Measurements from ENCODE around the gene FNIP1. TPM values are rescaled to one million over a fixed set of nuclear protein-coding genes. Genes with fewer than 3 reads are reported as not detected.
"Not testable (repeated sequence)": the region's sequence is repeated elsewhere in the genome, so short reads cannot be mapped to it uniquely, and the experiment has no call there.

Gene FNIP1
- total and polyA plus RNA-seq, 2 of the 13 experiments (the other 11 are each of a cell fraction or from before 2014, with no cell fraction given) = 10.9 to 29.3 TPM

DNA sequence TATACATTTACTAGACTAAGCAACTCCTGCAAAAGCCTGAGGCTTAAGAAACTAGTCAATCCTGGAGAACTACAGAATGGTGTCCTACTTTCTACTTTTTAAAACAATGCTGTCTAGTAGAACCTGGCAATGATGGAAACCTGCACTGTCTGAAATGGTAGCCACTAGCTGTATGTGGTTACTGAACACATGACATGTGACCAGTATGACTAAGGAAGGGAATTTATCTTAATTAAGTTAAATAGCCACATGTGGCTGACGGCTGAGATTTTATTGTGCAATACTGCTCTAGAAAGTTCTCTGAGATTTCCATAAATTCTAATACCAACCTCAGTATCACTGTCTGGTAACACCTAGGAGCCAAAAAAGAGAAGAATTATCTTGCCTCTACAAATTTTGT is 116.9 kb downstream of the FNIP1 start:
- no peak overlapping the region for H3K4me3 ChIP-seq (replicated peaks in 1 of 3; ENCODE audit: insufficient read depth in 1 of 3, low read depth in 2 of 3, low read length in 3 of 3)
- no peaks in the 10 kb centered on the region for H3K9me3 ChIP-seq (ENCODE audit: low read length)
- H2AFZ ChIP-seq (ENCODE audit: low read length) = no peak overlapping the region
- H3K27ac ChIP-seq (ENCODE audit: extremely low read length, insufficient read depth, low read length) = no peak overlapping the region
- POLR2A ChIA-PET = no interaction called here
- ATAC-seq = no peak
- no TSS peak for BruUV-seq (replicated peaks)
- CTCF ChIA-PET (ENCODE audit: low intra/inter-chr PET ratio, low total read pairs) = no interaction called here
- peaks cover 2% of the 10 kb centered on the region for H3K79me2 ChIP-seq (ENCODE audit: insufficient read depth, low read length)
- H3K4me2 ChIP-seq (ENCODE audit: low read depth, low read length) = no peak overlapping the region
- FAIRE-seq = no peak
- no peaks in the 10 kb centered on the region for H3K27me3 ChIP-seq (ENCODE audit: control insufficient read depth in 1 of 2, insufficient read depth in 2 of 2, low read length in 2 of 2)
- 83% methylated on average over 1 of the region's 1 CpG for WGBS (ENCODE audit: low lambda C conversion rate)
- in situ Hi-C loops (cut with HindIII; ENCODE audit: extremely low pct_ligation_motif_present, low pct_unique_long_range_greater_than_20kb) = no loop called here
- TF ChIP-seq ZNF781 (CRISPR knock-in tag; IDR thresholded peaks at IDR 0.05; ENCODE audit: borderline replicate concordance, not compliant biosample characterization) = no peak
- TF ChIP-seq KDM1A (CRISPR knock-in tag; IDR thresholded peaks at IDR 0.05) = no peak
- no peak for TF ChIP-seq ZNF124 (CRISPR knock-in tag; IDR thresholded peaks at IDR 0.05)
- no peak for TF ChIP-seq ZNF263 (CRISPR knock-in tag; IDR thresholded peaks at IDR 0.05)
- TF ChIP-seq ZNF282 (IDR thresholded peaks at IDR 0.05; ENCODE audit: partially characterized antibody) = no peak
- no peak for TF ChIP-seq ZBTB3 (CRISPR knock-in tag; IDR thresholded peaks at IDR 0.05; ENCODE audit: borderline replicate concordance, low read depth)
- no peak for TF ChIP-seq MED13 (CRISPR knock-in tag; IDR thresholded peaks at IDR 0.05)
- no peak for TF ChIP-seq MTA3 (CRISPR knock-in tag; IDR thresholded peaks at IDR 0.05)
- no peak for TF ChIP-seq ZNF768 (CRISPR knock-in tag; IDR thresholded peaks at IDR 0.05)
- TF ChIP-seq ZNF496 (CRISPR knock-in tag; IDR thresholded peaks at IDR 0.05; ENCODE audit: insufficient replicate concordance) = no peak
- peaks cover 11 to 50% of the 10 kb centered on the region in 2 experiments for H3K36me3 ChIP-seq (replicated peaks in 1 of 2; ENCODE audit: control insufficient read depth in 1 of 2, insufficient read depth in 2 of 2, low read length in 2 of 2)
- no peak for DNase-seq (ENCODE audit: low spot score)
- no peak overlapping the region for H3K9ac ChIP-seq (ENCODE audit: insufficient read depth, low read depth, low read length)
- intact Hi-C loops (cut with micrococcal nuclease; ENCODE audit: unreplicated experiment) = no loop called here
- H3K4me1 ChIP-seq (ENCODE audit: insufficient read depth, low read length) = peaks cover 6% of the 10 kb centered on the region
- no peaks in the 10 kb centered on the region for H4K20me1 ChIP-seq (ENCODE audit: insufficient read depth, low read length)

GRCh38 chr5:131678273-131678672 is 118.5 kb downstream of the FNIP1 start:
- in situ Hi-C loops (cut with HindIII; ENCODE audit: extremely low pct_ligation_motif_present, low pct_unique_long_range_greater_than_20kb); H4K20me1 ChIP-seq (ENCODE audit: insufficient read depth, low read length); POLR2A ChIA-PET; H2AFZ ChIP-seq (ENCODE audit: low read length); H3K4me2 ChIP-seq (ENCODE audit: low read depth, low read length); H3K4me3 ChIP-seq (replicated peaks in 1 of 3; ENCODE audit: insufficient read depth in 1 of 3, low read depth in 2 of 3, low read length in 3 of 3); H3K79me2 ChIP-seq (ENCODE audit: insufficient read depth, low read length); BruUV-seq (replicated peaks); FAIRE-seq; CTCF ChIA-PET (ENCODE audit: low intra/inter-chr PET ratio, low total read pairs); ATAC-seq; H3K27ac ChIP-seq (ENCODE audit: extremely low read length, insufficient read depth, low read length); H3K27me3 ChIP-seq (ENCODE audit: control insufficient read depth in 1 of 2, insufficient read depth in 2 of 2, low read length in 2 of 2); intact Hi-C loops (cut with micrococcal nuclease; ENCODE audit: unreplicated experiment); H3K9me3 ChIP-seq (ENCODE audit: low read length); H3K4me1 ChIP-seq (ENCODE audit: insufficient read depth, low read length); DNase-seq (ENCODE audit: low spot score); H3K9ac ChIP-seq (ENCODE audit: insufficient read depth, low read depth, low read length): not testable (repeated sequence)
- WGBS (ENCODE audit: low lambda C conversion rate) = 98% methylated on average over 10 of the region's 10 CpGs
- H3K36me3 ChIP-seq (replicated peaks in 1 of 2; ENCODE audit: control insufficient read depth in 1 of 2, insufficient read depth in 2 of 2, low read length in 2 of 2) = peaks cover 11 to 50% of the 10 kb centered on the region in 2 experiments

Measured in HepG2 (cell line).